ENCODE measurements around the gene MED26. TPM values are rescaled to one million over a fixed set of nuclear protein-coding genes. Genes with fewer than 3 reads are reported as not detected.

MED26 gene
- total and polyA plus RNA-seq, 9 of the 15 experiments (the other 6 are each of a cell fraction or from before 2014, with no cell fraction given), result 0.71 to 15.1 (median 6.2) TPM

DNA sequence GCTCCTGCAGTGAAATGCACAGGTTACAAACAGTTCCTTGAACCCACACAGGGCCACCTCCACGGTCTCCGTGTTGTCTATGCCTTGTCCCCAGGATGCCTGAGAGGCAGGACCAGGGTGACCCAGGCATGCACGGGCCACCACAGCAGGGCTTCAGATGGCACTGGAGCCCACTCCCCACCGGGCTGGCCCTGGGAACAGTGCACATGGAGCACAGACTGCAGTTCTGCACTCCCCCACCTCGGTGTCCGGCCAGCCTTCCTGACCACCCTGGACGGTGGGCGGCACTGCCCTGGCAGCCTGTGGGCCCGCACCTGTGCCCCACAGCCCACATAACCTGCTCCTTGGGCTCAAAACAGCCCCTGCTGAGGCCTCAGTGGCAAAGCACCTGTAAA is 41.5 kb downstream of the MED26 start:
- no peak for DNase-seq (ENCODE audit: extremely low read depth in 1 of 4, low spot score in 3 of 4)
- Histone ChIP-seq H3K27ac (ENCODE audit: extremely low read depth, low read depth, low read length) (no peak overlapping the region), H4K20me1 (replicated peaks; ENCODE audit: control insufficient read depth, insufficient read depth, low read length) (peaks cover 37% of the 10 kb centered on the region), H3K4me3 (no peak overlapping the region), H3K4me1 (replicated peaks in 1 of 2; ENCODE audit: control insufficient read depth in 2 of 2, insufficient read depth in 2 of 2, low read length in 2 of 2) (peaks cover 72 to 79% of the 10 kb centered on the region in 2 experiments), H3K36me3 (ENCODE audit: control insufficient read depth, insufficient read depth, low read length) (peaks cover 18% of the 10 kb centered on the region; the same call in 2 of the 3 replicates), H3K9me1 (ENCODE audit: control insufficient read depth, insufficient read depth, low read length) (peaks cover 4% of the 10 kb centered on the region), H3K79me2 (ENCODE audit: control insufficient read depth, insufficient read depth, low read length) (peaks cover 97% of the 10 kb centered on the region), H3K27me3 (ENCODE audit: control insufficient read depth in 2 of 2, insufficient read depth in 2 of 2, low read length in 2 of 2) (no peaks in the 10 kb centered on the region), H3K9me3 (replicated peaks; ENCODE audit: control insufficient read depth, insufficient read depth, low read depth, low read length) (no peaks in the 10 kb centered on the region), H3K9ac (ENCODE audit: insufficient read depth in 1 of 2, low read depth in 2 of 2, low read length in 2 of 2) (peak overlapping the region in 1 of 2 experiments; percentile 85; a peak in 2 of 4 replicates), H2AFZ (ENCODE audit: low read depth, low read length) (no peak overlapping the region), H3K4me2 (ENCODE audit: insufficient read depth, low read length) (no peak overlapping the region)
- CTCF ChIA-PET (ENCODE audit: low intra/inter-chr PET ratio), result no interaction called here
- no peak for FAIRE-seq
- in situ Hi-C loops (cut with MboI) (no loop called here), intact Hi-C loops (cut with micrococcal nuclease) (no loop called here)
- POLR2A ChIA-PET, result interaction anchor here (0.6 kb wide), 1 partner anchor 1085 kb away, joined by 3 read pairs; no protein-coding TSS in a partner anchor
- TF ChIP-seq HNRNPL (IDR thresholded peaks at IDR 0.05; ENCODE audit: low read depth, low read length), result 0 out of 2 replicates have a peak, but pooled peaks have one; percentile 22
- no peak for TF ChIP-seq ZNF384 (IDR thresholded peaks at IDR 0.05; ENCODE audit: low read depth, low read length)
- TF ChIP-seq NBN (IDR thresholded peaks at IDR 0.05; ENCODE audit: low read depth), result no peak
- no peak for TF ChIP-seq NFYB (IDR thresholded peaks at IDR 0.05; ENCODE audit: extremely low read depth, insufficient read length)
- TF ChIP-seq POLR2G (IDR thresholded peaks at IDR 0.05; ENCODE audit: low read depth, low read length), result 0 out of 2 replicates have a peak, but pooled peaks have one; percentile 10
- BruUV-seq (replicated peaks), result no TSS peak
- ATAC-seq, result no peak
- WGBS (ENCODE audit: insufficient coverage, low coverage, missing lambda C conversion rate), result 85% methylated on average over 8 of the region's 9 CpGs

All from K562 (cell line).